ENCODE data around the gene PBX1.

The PBX1 gene

GRCh38 chr1:164865385-164865784 is 306.4 kb downstream of the PBX1 start:
- no peak for DNase-seq (ENCODE audit: low read depth, low spot score)

GRCh38 chr1:164867590-164867989 is 308.6 kb downstream of the PBX1 start:
- no peak for DNase-seq (ENCODE audit: low read depth, low spot score)

- DNase-seq (ENCODE audit: low read depth, low spot score), result no peak
These were observed 310.0 kb downstream of the PBX1 start for GRCh38 chr1:164868990-164869389.

- DNase-seq (ENCODE audit: low read depth, low spot score), result no peak
These were observed 316.5 kb downstream of the PBX1 start for GRCh38 chr1:164875518-164875917.

- no peak for DNase-seq (ENCODE audit: low read depth, low spot score)
These were observed 317.6 kb downstream of the PBX1 start for GRCh38 chr1:164876398-164877116.

- DNase-seq (ENCODE audit: low read depth, low spot score), result no peak
These were observed 321.2 kb downstream of the PBX1 start for GRCh38 chr1:164880199-164880598.

- no peak for DNase-seq (ENCODE audit: low read depth, low spot score)
These were observed 321.7 kb downstream of the PBX1 start for GRCh38 chr1:164880644-164881043.

- no peak for DNase-seq (ENCODE audit: low read depth, low spot score)
These were observed 326.3 kb downstream of the PBX1 start for GRCh38 chr1:164885311-164885710.

GRCh38 chr1:164886101-164886500 is 327.1 kb downstream of the PBX1 start:
- no peak for DNase-seq (ENCODE audit: low read depth, low spot score)

- no peak for DNase-seq (ENCODE audit: low read depth, low spot score)
These were observed 332.6 kb downstream of the PBX1 start for GRCh38 chr1:164891615-164892014.

- no peak for DNase-seq (ENCODE audit: low read depth, low spot score)
These were observed 336.3 kb downstream of the PBX1 start for GRCh38 chr1:164895026-164895912.

- DNase-seq (ENCODE audit: low read depth, low spot score), result no peak
These were observed 342.0 kb downstream of the PBX1 start for GRCh38 chr1:164901031-164901430.
